HCT116 (cell line): Measurements from ENCODE around the gene CRYAB. TPM values are rescaled to one million over a fixed set of nuclear protein-coding genes. Genes with fewer than 3 reads are reported as not detected.
A peak's percentile ranks its signal among the peaks of the same experiment; 100 is the strongest.

Experiments used
- ATAC-seq: fragments of 200-7000 bp; cut with Tn5 transposase; 2 replicates; pipeline ENCODE4 v1.9.1; 2020; ENCODE audit warnings: mild to moderate bottlenecking, moderate library complexity
- BruUV-seq: library from RNA; stranded (reverse); fragments of 400-500 nt; replicated peaks from 2 replicates; lab custom pipeline; 2021; lab: Mats Ljungman, UMichigan
- CTCF ChIA-PET: fragments of 300-600 bp; sonication (Branson Sonifier 250); formaldehyde crosslinking; loops from one replicate; lab custom pipeline; 2021; ENCODE audit warnings: antibody characterized with exemption; lab: Charles Lee
- POLR2A ChIA-PET: fragments of 300-600, 350-600 bp; sonication (Branson Sonifier 250); formaldehyde crosslinking; loops from one replicate; lab custom pipeline; 2021; ENCODE audit warnings: antibody characterized with exemption; lab: Charles Lee
- RAD21 ChIA-PET, 2 experiments: fragments of 300-600 bp; sonication (Branson Sonifier 250); formaldehyde crosslinking; loops; one replicate each; lab custom pipeline; 2023; ENCODE audit warnings: low total read pairs in 2 of 2; ENCODE audit not compliant: uncharacterized antibody in 2 of 2, unreplicated experiment in 2 of 2, low non-redundant PET in 1 of 2; lab: Charles Lee
- DNase-seq: peaks from one replicate; pipeline ENCODE4 v3.0.0-alpha.2; 2010; ENCODE audit warnings: low read depth, low spot score
- H2AFZ ChIP-seq: fragments of 200-600 bp; shearing (Covaris generic), sonication (generic); 2 replicates; pipeline ENCODE4 v1.6.1; 2017; ENCODE audit warnings: low read depth, mixed run types, mixed read lengths, antibody characterized with exemption, low read length; ENCODE audit not compliant: poor library complexity, severe bottlenecking
- H3K27ac ChIP-seq: 2 replicates; pipeline ENCODE4 v1.5.1; 2012; ENCODE audit warnings: low read depth, low read length
- H3K27me3 ChIP-seq: fragments of 200-600 bp; sonication (generic); 2 replicates; pipeline ENCODE4 v1.6.1; 2016; ENCODE audit warnings: mixed run types, low read length, mixed read lengths; ENCODE audit not compliant: insufficient read depth
- H3K36me3 ChIP-seq, 2 experiments: fragments of 200-500 bp in 1 of 2; fragments of 200-600 bp in 1 of 2; sonication (Bioruptor generic) in 1 of 2; sonication (generic) in 1 of 2; 2 replicates each; pipeline versions ENCODE4 v1.5.1 to v1.6.1; 2014 to 2016; ENCODE audit warnings: low read length in 2 of 2, inconsistent platforms in 1 of 2, mixed read lengths in 1 of 2, mixed run types in 1 of 2; ENCODE audit not compliant: insufficient read depth in 2 of 2, control insufficient read depth in 1 of 2
- H3K4me1 ChIP-seq, 2 experiments: fragments of 200-600 bp in 1 of 2; sonication (generic) in 1 of 2; 2 replicates each; pipeline versions ENCODE4 v1.5.1 to v1.6.1; 2012 to 2017; ENCODE audit warnings: low read length in 2 of 2, inconsistent platforms in 1 of 2, mild to moderate bottlenecking in 1 of 2, mixed read lengths in 1 of 2, mixed run types in 1 of 2, moderate library complexity in 1 of 2; ENCODE audit not compliant: insufficient read depth in 2 of 2, control insufficient read depth in 1 of 2
- H3K4me2 ChIP-seq: fragments of 200-600 bp; sonication (generic); 2 replicates; pipeline ENCODE4 v1.6.1; 2017; ENCODE audit warnings: mixed run types, low read length, mixed read lengths
- H3K4me3 ChIP-seq, 2 experiments: fragments of 200-600 bp in 1 of 2; sonication (generic) in 1 of 2; replicated peaks in 1 of 2; 2 replicates each; pipeline ENCODE4 v1.5.1; 2011 to 2016; ENCODE audit warnings: low read length in 2 of 2, control low read depth in 1 of 2, low read depth in 1 of 2, mild to moderate bottlenecking in 1 of 2, mixed read lengths in 1 of 2, mixed run types in 1 of 2
- H3K79me2 ChIP-seq: fragments of 200-600 bp; sonication (generic); 2 replicates; pipeline ENCODE4 v1.6.1; 2017; ENCODE audit warnings: mild to moderate bottlenecking, mixed run types, low read length, moderate library complexity, mixed read lengths; ENCODE audit not compliant: insufficient read depth
- H3K9ac ChIP-seq: fragments of 200-600 bp; sonication (generic); 2 replicates; pipeline ENCODE4 v1.6.1; 2016; ENCODE audit warnings: low read length, mixed read lengths
- H3K9me2 ChIP-seq: fragments of 200-600 bp; sonication (generic), shearing (Covaris generic); 2 replicates; pipeline ENCODE4 v1.6.1; 2017; ENCODE audit warnings: mixed run types, mild to moderate bottlenecking, moderate library complexity; ENCODE audit not compliant: insufficient read depth
- H3K9me3 ChIP-seq, 2 experiments: fragments of 200-500 bp in 1 of 2; fragments of 200-600 bp in 1 of 2; sonication (Bioruptor generic) in 1 of 2; sonication (generic) in 1 of 2; 2 replicates each; pipeline ENCODE4 v1.6.1; 2014 to 2017; ENCODE audit warnings: low read length in 2 of 2, mixed read lengths in 2 of 2, inconsistent platforms in 1 of 2, low read depth in 1 of 2, mild to moderate bottlenecking in 1 of 2, mixed run types in 1 of 2, moderate library complexity in 1 of 2; ENCODE audit not compliant: control insufficient read depth in 1 of 2, insufficient read depth in 1 of 2
- H4K20me1 ChIP-seq: fragments of 200-600 bp; sonication (generic), shearing (Covaris generic); 2 replicates; pipeline ENCODE4 v1.6.1; 2017; ENCODE audit warnings: mixed run types, mild to moderate bottlenecking, moderate library complexity; ENCODE audit not compliant: insufficient read depth
- ELF1 ChIP-seq: IDR thresholded peaks from 2 replicates; pipeline ENCODE4 v1.6.1; 2012; ENCODE audit warnings: low read depth, borderline replicate concordance
- EZH2phosphoT487 ChIP-seq: fragments of 200-600 bp; IDR thresholded peaks from 2 replicates; pipeline ENCODE4 v1.6.1; 2018; ENCODE audit warnings: antibody characterized with exemption, borderline replicate concordance
- FOSL1 ChIP-seq: IDR thresholded peaks from 2 replicates; pipeline ENCODE4 v1.6.1; 2012; ENCODE audit warnings: low read depth
- POLR2A ChIP-seq: IDR thresholded peaks from 2 replicates; pipeline ENCODE4 v1.7.0; 2011; ENCODE audit warnings: borderline replicate concordance; ENCODE audit not compliant: insufficient read depth, insufficient read length; ENCODE audit errors: extremely low read depth
- RAD21 ChIP-seq: IDR thresholded peaks from 2 replicates; pipeline ENCODE4 v1.6.1; 2012; ENCODE audit warnings: low read depth, mild to moderate bottlenecking
- REST ChIP-seq: IDR thresholded peaks from 2 replicates; pipeline ENCODE4 v1.6.1; 2012; ENCODE audit warnings: low read depth
- SIN3A ChIP-seq: IDR thresholded peaks from 2 replicates; pipeline ENCODE4 v1.6.1; 2012; ENCODE audit warnings: low read depth
- intact Hi-C: fragments of 100-400 bp; cut with micrococcal nuclease; formaldehyde crosslinking; loops from 2 replicates; pipeline ENCODE4 v1.10.0; 2022
- total RNA-seq: library from RNA; stranded (reverse); gene quantifications from one replicate; pipeline ENCODE4 v1.2.1, GENCODE V29; 2021; ENCODE audit not compliant: unreplicated experiment
- TF ChIP-seq, protein P1 (sequence below): IDR thresholded peaks from 2 replicates; pipeline ENCODE4 v1.6.1; 2012

CRYAB gene
- total RNA-seq, 1 experiment from 2014 or later = not detected

DNA sequence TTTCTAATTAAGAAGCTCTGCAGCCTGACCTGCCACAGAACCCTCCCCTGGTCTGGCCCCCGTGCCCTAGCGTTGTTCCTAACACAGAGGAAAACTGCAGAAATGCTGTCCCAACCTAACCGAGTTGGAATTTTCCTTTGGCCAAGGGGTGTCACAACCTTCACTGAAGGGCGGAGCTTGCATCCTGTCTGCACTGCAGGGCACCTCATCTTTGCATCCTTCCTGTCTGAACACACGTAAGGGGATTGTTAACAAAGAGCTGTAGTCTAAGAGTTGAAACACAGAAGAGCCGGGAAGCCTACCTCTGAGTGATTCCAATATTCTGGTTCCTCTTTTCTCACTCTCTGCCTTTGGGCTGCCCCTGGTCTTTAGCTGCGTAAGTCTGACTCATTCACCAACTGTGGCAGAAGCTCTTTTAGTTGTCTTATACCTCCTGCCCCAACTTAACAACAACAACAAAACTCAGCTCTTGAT is 27.2 kb upstream of the CRYAB start:
- TSS peak; percentile 53 for BruUV-seq
- Histone ChIP-seq H3K4me2 (no peak overlapping the region), H3K9me3 (no peaks in the 10 kb centered on the region), H3K27me3 (no peaks in the 10 kb centered on the region), H3K4me1 (peaks cover 20 to 29% of the 10 kb centered on the region in 2 experiments; a peak in 3 of 4 replicates), H3K4me3 (no peak overlapping the region), H3K36me3 (no peaks in the 10 kb centered on the region), H3K9me2 (no peaks in the 10 kb centered on the region), H4K20me1 (no peaks in the 10 kb centered on the region), H3K9ac (no peak overlapping the region), H3K27ac (no peak overlapping the region), H2AFZ (no peak overlapping the region), H3K79me2 (no peaks in the 10 kb centered on the region)
- ChIA-PET POLR2A (no interaction called here), RAD21 (no interaction called here), CTCF (no interaction called here)
- ATAC-seq (no peak), DNase-seq (no peak)
- intact Hi-C loops = no loop called here
- TF ChIP-seq ELF1 (no peak), SIN3A (no peak), POLR2A (no peak), REST (no peak), EZH2phosphoT487 (no peak), RAD21 (no peak), FOSL1 (no peak)
- TF ChIP-seq, protein P1, sequence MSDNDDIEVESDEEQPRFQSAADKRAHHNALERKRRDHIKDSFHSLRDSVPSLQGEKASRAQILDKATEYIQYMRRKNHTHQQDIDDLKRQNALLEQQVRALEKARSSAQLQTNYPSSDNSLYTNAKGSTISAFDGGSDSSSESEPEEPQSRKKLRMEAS = no peak
